Measurements from ENCODE around the gene TUBA3C.

The TUBA3C gene

DNA sequence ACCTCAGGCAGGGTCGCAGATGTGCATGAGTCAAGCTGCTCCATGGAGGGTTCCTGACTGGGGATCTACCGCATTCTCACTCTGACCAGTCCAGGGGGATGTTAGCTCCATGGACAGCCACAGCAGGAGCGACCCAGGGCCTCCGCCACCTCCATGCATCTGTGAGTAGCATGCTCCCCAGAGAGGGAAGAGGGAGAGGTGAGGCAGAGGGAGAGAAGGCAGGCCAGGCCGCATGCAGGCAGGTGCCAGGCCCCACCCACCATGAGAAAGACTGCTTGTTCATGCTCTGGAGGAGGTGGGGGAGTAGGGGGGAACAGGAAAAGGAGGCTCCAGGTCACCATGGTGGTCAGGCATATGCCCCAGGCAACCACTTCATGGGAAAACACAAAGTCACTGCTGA lies 20.3 kb downstream of the TUBA3C start:
- DNase-seq (ENCODE audit: low read depth), result no peak

DNA sequence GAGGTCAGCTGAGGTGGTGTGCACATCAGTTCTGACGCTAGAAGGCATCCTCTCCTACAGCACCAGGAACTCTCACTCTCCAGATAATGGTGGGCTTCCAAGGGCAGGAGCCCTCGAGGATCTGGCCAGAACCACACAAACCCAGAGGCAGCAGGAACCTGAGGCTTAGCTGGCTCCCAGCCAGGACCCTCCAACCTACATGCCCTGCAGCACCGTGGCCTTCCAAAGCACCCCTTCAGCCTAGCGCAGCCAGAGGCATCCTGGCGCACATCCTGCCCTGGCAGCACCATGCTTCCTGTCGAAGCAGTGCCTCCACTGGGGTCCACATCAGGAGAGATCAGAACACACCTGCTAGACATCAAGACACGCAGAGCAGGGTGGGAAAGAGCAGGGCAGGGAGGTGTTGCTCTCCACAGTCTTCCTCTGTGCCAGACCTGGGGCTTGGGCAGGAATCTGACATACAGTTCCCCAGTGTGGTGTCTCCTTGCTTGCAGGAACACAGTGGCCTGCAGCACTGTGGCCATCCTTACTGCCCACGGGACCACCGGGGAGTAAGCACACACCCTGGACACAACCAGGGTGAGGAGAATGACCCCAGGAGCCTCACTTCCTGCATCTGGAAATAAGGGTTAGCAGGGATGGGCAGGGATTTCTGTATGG lies 21.7 kb downstream of the TUBA3C start:
- DNase-seq (ENCODE audit: low read depth), result no peak

DNA sequence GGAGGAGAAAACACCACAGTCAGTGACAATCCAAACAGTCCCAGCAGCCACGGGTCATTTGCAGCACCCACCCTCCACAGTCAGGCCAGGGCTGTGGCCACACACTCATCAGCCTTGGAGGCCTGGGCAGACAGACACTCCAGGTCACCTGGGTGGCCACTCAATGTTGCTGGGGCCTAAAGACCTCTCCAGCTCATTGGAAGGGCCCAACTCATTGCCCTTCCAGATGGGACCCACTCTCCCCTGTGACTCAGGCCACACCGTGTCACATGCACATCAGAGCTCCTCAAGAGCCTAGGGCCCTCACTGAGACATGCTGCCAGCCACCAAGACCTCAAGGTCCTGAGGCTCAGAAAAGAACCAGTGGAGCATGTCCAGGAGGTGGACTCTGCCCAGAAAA lies 22.4 kb downstream of the TUBA3C start:
- DNase-seq (ENCODE audit: low read depth), result no peak

DNA sequence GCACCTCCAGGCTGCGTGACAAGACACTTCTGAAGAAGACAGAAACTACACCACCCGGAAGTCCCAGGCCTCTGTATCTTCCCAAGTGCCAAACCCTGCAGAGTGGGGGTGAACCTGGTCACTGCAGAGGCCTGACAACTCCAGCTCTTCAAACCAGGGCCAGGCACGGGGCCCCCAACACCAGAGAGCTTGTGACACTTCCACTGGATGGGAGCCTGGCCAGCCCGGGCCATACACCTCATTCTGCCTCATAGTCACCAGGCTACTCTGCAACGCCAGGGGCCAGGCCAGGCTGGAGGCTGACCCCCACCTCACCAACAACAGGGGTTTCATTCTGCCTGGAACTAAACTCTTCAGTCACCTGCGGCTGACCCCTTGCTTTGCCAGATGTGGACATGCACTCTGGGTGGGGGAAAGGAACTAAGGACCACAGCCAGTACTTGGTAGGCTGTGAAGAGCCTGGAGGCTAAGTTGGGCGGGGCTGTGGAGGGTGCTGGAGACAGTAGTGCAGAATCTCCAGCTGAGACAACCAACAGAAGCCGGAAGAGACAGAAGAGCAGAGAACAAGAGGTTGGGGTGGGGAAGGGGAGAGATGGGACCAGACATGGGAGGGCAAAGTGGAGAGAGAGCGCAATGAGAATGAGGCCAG lies 23.0 kb downstream of the TUBA3C start:
- DNase-seq (ENCODE audit: low read depth), result no peak

DNA sequence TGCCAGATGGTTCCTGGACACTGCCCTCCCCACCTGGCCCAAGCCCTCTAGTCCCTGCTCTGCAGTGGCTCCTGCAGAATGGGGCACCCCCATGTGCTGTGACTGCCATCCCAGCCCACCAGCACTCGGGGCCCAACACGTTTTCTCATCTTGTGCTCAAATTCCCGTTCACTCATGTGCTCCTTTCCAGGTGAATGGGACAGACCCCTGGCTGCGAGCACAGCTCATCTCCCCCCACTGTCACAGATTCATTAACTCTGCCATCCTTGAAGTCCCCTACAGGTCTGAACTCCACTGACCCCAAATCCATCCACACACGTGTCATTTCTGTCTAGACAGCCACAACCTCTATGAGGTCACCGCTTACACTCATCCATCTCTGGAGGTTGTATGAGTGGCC lies 23.6 kb downstream of the TUBA3C start:
- no peak for DNase-seq (ENCODE audit: low read depth)

DNA sequence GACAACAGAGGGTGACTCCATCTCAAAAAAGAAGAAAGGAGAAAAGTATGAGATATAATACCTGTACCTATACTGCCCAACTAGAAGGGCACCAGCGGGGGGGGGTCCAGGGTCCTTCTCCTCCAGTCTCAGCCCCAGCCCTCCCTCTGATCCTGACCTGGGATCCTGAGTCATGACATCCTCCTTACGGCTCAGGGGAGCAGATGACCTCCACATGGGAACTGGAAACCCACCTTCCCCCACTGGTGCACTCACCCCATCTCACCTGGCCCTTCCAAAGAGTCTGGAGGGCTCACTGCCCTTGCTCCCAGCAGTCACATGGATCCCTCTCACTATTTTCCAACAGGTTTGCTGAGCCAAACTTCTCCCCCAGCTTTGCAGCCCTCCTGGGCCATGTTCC lies 24.2 kb downstream of the TUBA3C start:
- no peak for DNase-seq (ENCODE audit: low read depth)

DNA sequence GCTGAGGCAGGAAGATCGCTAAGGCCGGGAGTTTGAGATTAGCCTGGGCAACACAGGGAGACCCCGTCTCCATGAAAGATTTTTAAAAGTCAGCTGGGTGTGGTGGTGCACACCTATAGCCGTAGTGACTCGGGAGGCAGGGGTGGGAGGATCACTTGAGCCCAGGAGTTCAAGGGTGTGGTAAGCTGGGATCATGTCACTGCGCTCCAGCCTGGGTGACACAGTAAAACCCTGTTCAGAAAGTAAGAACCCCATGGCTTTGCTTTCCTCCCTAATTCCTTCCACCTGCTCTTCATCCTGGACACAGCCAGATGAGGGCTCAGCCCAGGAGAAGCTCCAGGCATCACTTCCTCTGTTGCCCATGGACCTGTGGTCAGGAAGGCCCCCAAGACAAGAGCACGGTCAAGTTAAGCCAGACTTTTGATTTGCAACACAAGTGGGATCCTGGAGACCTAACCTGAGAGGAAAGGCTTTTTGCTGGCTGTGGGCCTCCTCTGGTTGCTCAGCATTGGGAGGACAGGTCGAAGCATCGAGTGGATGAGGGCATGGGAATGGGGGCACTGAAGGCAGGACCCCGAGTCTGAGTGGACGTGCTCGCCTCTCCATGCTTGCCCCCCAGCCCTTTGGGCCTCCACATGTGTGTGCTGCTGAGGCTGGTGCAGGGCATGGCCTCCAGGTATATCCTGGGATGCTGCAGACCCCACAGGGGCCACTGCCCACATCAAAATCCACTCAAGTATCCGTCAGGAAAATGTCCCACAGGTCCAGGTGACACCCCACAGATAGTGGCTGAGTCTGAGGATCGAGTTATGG lies 25.4 kb downstream of the TUBA3C start:
- DNase-seq (ENCODE audit: low read depth), result no peak

DNA sequence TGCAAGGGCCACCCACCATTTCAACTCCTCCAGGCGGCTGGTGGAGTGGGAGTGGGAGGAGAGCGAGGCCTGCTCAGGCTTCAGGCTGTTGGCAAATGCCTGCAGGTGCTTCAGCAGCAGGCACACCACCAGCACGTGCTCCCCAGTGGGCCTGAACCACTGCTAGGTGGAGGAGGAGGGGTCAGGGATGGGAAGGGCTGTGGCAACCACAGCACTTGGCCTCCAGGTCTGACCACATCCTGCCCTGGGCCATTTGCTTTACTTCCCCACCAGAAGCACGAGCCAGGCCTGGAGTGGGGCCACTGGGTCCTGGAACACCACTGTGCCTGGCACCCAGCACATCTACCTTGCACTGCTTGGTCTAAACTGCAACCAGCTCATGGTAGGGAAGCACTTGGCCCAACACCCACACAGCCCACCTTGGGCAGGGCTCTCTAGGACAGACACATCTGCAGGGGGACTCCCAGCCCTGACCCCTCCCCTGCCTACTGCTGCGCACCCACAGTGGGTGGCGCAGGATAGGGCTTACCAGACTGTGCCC lies 26.2 kb downstream of the TUBA3C start:
- no peak for DNase-seq (ENCODE audit: low read depth)

DNA sequence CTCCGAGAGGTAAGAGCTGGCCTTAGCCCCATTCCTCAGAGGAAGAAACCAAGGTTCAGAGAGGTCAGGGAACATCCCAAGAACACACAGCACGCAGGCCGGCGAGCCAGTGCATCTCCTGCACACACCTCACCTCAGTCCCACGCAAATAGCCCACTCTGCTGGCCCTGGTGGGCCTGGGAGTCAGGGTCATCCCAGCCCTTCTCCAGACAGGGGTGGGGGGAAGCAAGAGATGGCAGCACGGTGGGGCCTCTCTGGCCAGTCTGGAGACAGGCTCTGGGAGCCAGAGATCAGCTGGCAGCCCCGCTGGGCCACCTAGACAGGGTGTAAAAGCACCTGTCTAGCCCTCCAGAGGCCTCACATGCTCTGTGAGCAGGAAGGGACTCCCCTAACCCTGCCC lies 26.8 kb downstream of the TUBA3C start:
- no peak for DNase-seq (ENCODE audit: low read depth)

DNA sequence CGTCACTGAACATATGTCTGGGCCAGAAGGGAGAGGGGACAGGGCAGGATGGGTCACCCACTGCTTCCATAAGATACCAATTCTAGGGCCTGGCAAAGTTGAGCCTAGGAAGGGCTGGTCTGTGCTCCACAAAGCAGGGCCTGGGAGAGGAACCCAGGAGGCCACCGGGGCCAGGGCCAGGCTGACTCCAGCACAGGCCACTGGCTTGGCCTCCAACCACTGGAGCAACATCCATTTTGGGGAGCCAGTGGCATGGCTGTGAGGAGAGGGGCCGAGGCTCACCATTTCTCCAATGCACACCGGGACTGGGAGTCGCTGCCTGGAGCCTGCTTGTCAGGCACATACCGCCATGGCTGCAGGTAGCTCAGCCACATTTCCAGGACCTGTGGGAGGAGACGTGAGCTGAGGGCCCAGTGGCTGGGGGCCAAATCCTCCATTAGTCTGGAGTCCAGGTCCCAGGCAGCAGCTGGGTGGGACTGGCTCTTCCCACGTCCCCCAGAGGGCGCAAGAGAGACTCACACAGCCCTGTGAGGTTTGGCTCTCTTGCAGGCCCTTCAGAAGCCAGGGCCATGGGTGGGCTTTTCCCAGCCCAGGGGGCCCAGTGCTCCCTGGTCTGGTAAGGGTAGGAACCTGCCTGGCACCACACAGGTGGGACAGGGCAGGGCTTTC lies 27.7 kb downstream of the TUBA3C start:
- DNase-seq (ENCODE audit: low read depth), result no peak

DNA sequence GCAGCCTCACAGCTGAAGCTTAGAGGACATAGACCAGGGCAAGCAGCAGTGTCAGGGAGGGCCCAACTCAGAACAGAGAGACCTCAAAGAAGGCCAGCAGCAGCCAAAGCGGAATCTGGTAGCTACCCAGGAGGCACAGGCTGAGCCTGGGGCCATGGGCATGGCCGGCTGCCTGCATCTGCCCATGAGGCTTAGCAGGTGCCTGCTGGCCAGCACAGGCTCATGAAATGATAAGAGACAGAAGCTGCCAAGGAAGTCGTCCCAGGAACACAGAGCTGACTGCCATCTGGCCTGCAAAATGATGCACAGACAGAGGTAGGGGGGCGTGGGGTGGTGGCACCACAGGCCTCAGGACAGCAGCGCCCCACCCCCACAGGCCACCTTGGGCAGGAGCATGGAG lies 29.2 kb downstream of the TUBA3C start:
- no peak for DNase-seq (ENCODE audit: low read depth)

DNA sequence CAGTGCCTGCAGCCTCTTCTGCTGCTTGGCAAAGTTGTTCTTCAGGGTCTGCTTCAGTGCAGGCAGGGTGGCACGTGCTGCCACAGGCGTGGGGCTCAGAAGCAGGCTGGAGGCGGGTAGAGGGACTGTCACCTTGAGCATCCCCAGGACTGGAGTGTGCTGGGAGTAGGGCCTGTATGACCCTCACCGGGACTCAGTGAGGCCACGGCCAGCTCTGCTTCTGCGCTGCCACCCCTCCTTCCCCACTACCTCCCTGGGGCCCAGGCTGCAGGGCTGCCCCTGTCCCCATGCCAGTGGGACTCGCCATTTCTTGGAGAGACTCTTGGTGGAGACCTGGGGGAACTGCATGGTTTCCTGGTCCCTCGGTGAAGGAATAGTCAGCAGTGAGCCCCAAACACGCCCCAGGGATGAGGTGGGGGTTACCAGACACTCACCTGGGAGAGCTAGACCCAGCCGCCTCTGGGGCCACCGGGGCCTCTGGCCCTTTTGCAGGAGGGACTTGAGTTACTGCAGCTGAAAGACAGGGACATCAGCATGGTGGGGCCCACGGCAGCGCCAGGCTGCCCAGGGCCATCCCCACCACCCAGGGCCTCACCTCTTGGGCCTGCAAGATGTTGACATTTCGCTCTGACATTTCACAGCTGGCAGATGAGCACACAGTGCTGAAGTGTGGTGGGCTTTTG lies 29.9 kb downstream of the TUBA3C start:
- no peak for DNase-seq (ENCODE audit: low read depth)

DNA sequence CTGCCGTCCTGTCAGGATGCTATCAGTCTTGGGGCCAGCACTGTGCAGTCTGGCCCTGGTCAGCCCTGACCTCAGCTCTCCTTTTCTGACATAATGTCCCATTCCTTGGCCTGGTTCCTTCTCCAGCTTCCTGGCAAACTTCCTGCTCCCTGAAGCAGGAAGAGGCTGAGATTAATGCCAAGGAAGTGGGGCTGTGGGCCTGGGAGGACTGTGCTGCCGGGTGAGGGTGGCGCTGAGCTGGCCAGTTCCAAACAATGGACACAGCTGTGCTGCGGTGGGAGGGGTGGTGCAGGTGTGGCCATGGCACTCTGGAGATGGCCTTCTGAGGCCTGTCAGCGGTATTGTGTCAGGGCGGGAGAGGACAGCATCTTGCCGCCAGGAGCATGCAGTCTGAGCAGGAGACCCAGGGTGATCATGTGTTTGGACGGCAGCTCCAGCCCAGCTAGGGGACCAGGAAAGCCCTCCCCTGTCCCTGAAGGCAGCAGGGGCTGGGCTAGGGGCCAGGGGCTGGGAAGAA lies 30.9 kb downstream of the TUBA3C start:
- no peak for DNase-seq (ENCODE audit: low read depth)

DNA sequence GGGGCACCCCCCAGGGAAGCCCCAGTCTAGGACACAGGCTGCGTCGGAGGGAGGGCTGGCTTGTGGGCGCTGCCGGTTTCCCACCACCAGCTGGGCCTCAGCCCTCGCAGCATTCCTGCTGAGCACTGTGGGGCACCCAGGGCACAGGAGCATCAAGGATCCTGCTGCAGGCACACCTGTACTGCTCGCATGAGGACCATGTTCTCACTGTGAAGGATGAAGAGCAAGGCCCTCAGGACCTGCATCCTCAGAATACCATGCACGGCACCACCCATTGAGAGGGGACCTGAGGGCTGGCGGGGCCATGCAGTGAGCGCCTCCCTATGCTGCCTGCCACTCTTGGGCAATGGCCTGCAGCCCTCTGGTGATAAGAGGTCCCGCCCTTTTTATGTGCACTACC lies 31.4 kb downstream of the TUBA3C start:
- no peak for DNase-seq (ENCODE audit: low read depth)

DNA sequence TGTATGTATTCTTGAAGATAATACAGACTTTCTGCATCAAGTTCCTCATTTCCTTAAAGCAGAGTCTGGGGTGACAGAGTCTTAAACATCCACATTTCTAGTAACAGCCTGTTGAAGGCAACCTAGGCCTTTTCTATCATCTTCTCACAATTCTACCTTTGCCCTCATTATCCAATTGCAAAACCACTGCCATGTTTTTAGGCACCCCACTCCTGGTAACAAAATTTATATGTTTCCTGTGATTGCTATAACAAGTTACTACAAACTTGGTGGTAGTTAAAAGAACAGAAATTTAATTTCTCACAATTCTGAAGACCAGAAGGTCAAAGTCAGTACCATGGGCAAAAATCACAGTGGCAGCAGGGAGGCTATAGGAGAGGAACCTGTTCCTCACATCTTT lies 33.1 kb downstream of the TUBA3C start:
- no peak for DNase-seq (ENCODE audit: low read depth)

All from stimulated activated CD8-positive, alpha-beta memory T cell treated with anti-CD3 and anti-CD28 coated beads, Interleukin-12 subunit alpha, Interleukin-12 subunit beta, amount 100 ng/mL, for 1 hour (primary cell).